ENCODE measurements around the gene TNIP1.

DNA sequence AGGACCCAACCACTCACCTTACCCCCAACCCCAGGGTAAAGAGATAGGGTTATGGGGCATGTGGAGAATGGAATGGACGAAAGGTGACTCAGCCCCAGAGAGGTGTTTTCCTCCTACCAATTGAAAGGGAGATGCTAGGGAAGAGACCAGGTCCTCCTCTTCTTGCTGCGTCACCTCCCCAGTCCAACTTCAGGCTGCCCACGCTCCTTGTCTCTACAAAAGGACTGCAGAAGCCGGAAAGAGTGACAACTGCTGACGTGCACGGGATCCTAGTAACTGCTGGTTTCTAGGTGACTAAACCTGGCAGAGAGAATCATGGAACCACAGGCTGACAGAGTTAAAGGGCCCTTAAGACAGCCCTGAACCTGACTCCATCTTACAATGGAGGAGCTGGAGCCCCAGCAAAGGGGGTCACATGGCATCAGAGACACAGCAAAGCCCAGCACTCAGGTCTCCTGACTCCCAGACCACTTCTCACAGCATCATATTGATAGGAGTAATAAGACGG is 58.3 kb downstream of the TNIP1 start:
- TF ChIP-seq CTCF (conservative IDR thresholded peaks at IDR 0.05; ENCODE audit: low read length) (no peak), EZH2phosphoT487 (IDR thresholded peaks at IDR 0.05; ENCODE audit: borderline replicate concordance, low read depth, low read length) (no peak)
